ENCODE measurements around the gene GDPD3. TPM values are rescaled to one million over a fixed set of nuclear protein-coding genes. Genes with fewer than 3 reads are reported as not detected.
"Not testable (repeated sequence)": the region's sequence is repeated elsewhere in the genome, so short reads cannot be mapped to it uniquely, and the experiment has no call there.

GDPD3 gene
- total RNA-seq, 2 donors from 2014 or later, result 16.7 to 25.8 TPM

GRCh38 chr16:30136971-30137605 is 23.8 kb upstream of the GDPD3 start:
- DNase-seq (ENCODE audit: low spot score in 2 of 2) (no peak), ATAC-seq (no peak)
- peaks cover 0 to 9% of the 10 kb centered on the region in 2 donors for H3K36me3 Mint-ChIP-seq
- peaks cover 3 to 4% of the 10 kb centered on the region in 2 donors for H3K9me3 Mint-ChIP-seq
- no peak overlapping the region for H3K27ac Mint-ChIP-seq

DNA sequence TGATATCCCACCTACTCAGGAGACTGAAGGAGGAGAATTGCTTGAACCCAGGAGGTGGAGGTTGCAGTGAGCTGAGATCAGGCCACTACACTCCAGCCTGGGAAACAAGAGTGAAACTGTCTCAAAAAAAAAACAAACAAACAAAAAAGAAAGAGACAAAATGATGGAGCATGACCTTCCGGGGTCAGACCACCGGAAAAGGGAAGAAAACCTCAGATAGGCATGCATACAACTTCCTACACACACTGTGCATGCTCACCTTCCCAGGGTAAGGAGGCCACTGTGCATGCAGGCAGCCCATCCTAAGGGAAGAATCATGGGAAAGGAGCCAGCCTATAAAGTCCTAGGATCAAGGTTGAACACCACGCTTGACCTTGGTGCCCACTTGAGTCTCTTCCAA is 19.3 kb upstream of the GDPD3 start:
- ATAC-seq (no peak), DNase-seq (ENCODE audit: low spot score in 2 of 2) (no peak)
- H3K36me3 Mint-ChIP-seq, result no peaks in the 10 kb centered on the region

DNA sequence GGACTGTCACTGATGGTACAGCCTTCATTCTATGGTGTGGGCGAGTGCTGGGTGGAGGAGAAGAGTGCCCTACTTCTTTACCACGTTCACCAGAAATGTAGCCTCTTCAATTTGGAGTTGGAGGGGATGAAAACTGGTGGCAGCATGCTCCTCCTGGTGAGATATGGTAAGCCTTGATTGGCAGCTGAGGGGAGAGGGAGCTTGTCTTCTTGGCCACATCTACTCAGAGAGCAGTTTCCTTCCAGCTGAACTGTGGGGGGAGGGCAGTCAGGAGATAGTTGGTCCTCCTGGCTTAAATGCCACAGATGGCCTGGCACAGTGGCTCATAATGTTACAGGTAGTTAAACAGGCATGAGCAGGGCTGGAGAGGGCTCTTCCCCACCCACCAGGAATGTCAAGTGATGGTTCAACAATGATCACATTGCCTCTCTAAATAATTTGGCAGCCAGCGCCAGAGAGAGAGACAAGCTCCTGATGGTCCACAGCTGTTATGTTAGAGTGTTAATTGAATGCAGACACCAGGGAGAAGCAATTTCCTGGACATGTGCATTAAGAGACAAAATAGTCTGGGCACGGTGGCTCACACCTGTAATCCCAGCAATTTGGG is 18.6 kb upstream of the GDPD3 start:
- peak overlapping the region in 1 of 2 donors; percentile 50 for H3K27ac Mint-ChIP-seq
- H3K9me3 Mint-ChIP-seq, result peaks cover 0 to 4% of the 10 kb centered on the region in 2 donors
- no peak for ATAC-seq

More for the DNA sequence above, 19.3 kb upstream of the GDPD3 start:
- peaks cover 0 to 4% of the 10 kb centered on the region in 2 donors for H3K9me3 Mint-ChIP-seq
- H3K27ac Mint-ChIP-seq, result no peak overlapping the region

GRCh38 chr16:30127993-30128392 is 14.7 kb upstream of the GDPD3 start:
- no peak for ATAC-seq
- Mint-ChIP-seq H3K36me3 (no peaks in the 10 kb centered on the region), H3K9me3 (no peaks in the 10 kb centered on the region), H3K27ac (no peak overlapping the region)
- no peak for DNase-seq (ENCODE audit: low spot score in 2 of 2)

More for the DNA sequence above, 18.6 kb upstream of the GDPD3 start:
- H3K36me3 Mint-ChIP-seq, result no peaks in the 10 kb centered on the region
- no peak for DNase-seq (ENCODE audit: low spot score in 2 of 2)

DNA sequence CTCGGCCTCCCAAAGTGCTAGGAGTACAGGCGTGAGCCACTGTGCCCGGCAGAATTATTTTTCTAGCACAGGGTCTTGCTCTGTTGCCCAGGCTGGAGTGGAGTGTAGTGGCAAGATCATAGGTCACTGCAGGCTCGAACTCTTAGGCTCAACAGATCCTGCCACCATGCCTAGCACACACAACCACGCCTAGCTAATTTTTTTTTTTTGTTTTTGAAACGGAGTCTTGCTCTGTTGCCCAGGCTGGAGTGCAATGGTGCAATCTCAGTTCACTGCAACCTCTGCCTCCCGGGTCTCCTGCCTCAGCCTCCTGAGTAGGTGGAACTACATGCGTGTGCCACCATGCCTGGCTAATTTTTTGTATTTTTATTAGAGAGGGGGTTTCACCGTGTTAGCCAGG is 12.4 kb upstream of the GDPD3 start:
- H3K27ac Mint-ChIP-seq; DNase-seq (ENCODE audit: low spot score in 2 of 2); H3K36me3 Mint-ChIP-seq; H3K9me3 Mint-ChIP-seq; ATAC-seq: not testable (repeated sequence)

- Mint-ChIP-seq H3K27ac (no peak overlapping the region), H3K9me3 (no peaks in the 10 kb centered on the region), H3K36me3 (peaks cover 0 to 7% of the 10 kb centered on the region in 2 donors)
- ATAC-seq (no peak), DNase-seq (ENCODE audit: low spot score in 2 of 2) (no peak)
Observed at GRCh38 chr16:30124985-30125379, 11.6 kb upstream of the GDPD3 start.

DNA sequence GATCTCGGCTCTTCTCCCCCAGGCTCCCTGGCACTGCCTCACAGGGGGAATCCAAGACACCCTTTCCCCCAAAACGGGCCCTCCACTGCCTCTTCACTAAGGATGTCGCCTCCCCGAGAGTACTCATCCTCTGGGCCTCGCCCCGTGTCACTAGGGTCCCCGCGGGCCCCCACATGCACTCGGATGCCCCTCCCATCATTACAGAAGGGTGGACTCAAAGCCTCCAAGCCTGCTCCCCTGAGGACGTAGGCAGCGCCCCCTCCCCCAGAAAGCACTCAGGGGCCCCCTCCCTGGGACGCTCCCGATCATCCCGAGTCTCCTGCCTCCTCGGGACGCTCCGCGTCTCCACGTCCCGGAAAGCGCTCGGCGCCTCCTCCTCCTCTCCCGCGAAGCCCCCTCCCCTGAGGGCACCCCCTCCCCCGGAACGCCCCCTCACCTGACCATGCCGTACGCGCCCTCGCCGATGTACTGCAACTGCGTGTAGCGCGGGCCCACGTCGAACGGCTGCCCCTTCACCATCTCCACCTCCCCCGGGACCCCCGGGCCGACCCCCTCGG is 9.3 kb upstream of the GDPD3 start:
- ATAC-seq, result peak; percentile 28 to 55
- peaks cover 0 to 7% of the 10 kb centered on the region in 2 donors for H3K36me3 Mint-ChIP-seq
- peak overlapping the region; percentile 89 to 90 for H3K27ac Mint-ChIP-seq
- peak in 1 of 2 donors; percentile 31 for DNase-seq (ENCODE audit: low spot score in 2 of 2)
- no peaks in the 10 kb centered on the region for H3K9me3 Mint-ChIP-seq

DNA sequence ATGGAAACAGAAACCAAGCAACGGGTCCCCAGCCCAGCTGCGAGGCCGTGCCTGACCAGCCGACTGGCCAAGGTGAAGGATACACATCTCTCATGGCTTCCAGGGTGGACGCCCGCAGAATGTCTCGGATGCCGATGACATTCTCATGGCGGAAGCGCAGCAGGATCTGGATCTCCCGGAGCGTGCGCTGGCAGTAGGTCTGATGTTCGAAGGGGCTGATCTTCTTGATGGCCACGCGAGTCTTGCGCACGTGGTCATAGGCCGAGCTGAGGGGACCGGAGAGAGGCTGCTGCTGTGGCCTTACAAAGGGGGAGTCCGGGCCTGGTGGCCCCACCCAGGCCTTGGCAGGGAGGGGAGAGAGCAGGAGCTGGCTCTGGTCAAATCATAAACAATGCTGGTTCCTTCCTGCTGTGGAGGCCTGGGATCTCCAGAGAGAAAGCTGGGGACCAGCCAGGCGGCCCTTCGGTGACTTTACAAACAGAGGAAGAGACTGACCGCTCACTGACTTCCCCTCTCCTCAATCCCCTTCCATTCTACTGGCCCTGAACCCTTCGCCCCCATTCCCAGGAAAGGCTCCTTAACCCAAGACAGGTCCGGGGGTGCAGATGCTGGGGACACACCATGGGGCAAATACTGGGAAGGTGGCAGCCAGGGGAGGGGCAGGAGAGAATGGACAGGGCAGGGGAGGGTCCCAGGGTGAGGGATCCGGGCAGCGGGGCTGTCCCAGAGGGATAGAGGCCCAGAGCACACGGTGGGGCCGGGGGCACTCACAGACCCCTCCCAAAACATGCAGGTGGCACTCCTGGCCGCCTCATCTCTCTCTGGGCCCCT is 8.6 kb upstream of the GDPD3 start:
- H3K27ac Mint-ChIP-seq, result peak overlapping the region; percentile 89 to 90
- H3K9me3 Mint-ChIP-seq, result no peaks in the 10 kb centered on the region
- no peak for ATAC-seq
- peaks cover 0 to 7% of the 10 kb centered on the region in 2 donors for H3K36me3 Mint-ChIP-seq
- no peak for DNase-seq (ENCODE audit: low spot score in 2 of 2)

- DNase-seq (ENCODE audit: low spot score in 2 of 2) (no peak), ATAC-seq (no peak)
- H3K9me3 Mint-ChIP-seq, result no peaks in the 10 kb centered on the region
- H3K36me3 Mint-ChIP-seq, result peaks cover 0 to 7% of the 10 kb centered on the region in 2 donors
- H3K27ac Mint-ChIP-seq, result peak overlapping the region; percentile 38 to 44
Observed at GRCh38 chr16:30120340-30121105, 7.2 kb upstream of the GDPD3 start.

DNA sequence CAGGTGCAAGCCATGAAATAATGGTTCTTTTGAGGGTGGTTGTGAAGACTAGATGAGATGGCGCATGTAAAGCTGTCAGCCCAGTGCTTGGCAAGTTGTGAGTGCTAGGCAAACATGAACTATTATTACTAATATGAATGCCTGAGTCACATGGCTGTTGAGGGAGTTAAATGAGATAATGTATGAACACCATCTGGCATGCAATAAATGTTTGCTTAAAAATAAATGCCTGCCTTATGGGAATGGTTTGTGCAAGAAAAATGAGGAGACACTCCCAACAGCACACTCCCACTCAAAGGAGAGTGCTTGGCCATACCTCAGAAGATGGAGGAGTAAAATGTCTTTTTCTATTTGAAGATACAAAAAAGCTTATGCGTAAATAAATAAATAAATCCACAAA is 6.1 kb upstream of the GDPD3 start:
- no peak for ATAC-seq
- Mint-ChIP-seq H3K9me3 (no peaks in the 10 kb centered on the region), H3K36me3 (peaks cover 0 to 7% of the 10 kb centered on the region in 2 donors), H3K27ac (peak overlapping the region in 1 of 2 donors; percentile 38)
- DNase-seq (ENCODE audit: low spot score in 2 of 2), result no peak

DNA sequence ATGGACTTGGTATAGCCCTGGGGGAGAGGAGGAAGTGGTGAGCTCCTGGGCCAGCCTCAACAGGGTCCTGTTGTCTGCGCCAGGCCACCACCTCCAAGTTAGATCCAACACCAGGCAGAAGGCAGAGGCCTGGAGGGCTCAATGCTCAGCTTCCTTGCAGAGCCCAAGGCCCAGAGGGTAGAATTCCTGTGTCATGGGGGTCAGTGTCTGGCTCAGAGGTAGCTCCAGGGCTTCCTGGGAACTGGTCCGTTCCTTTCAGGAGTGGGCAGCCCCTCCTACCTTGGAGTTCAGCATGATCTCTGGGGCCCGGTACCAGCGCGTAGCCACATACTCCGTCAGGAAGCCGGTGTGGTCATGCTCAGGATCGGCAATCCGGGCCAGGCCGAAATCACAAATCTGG is 4.4 kb upstream of the GDPD3 start:
- peaks cover 0 to 7% of the 10 kb centered on the region in 2 donors for H3K36me3 Mint-ChIP-seq
- DNase-seq (ENCODE audit: low spot score in 2 of 2) (no peak), ATAC-seq (no peak)
- H3K27ac Mint-ChIP-seq, result no peak overlapping the region
- H3K9me3 Mint-ChIP-seq, result no peaks in the 10 kb centered on the region

DNA sequence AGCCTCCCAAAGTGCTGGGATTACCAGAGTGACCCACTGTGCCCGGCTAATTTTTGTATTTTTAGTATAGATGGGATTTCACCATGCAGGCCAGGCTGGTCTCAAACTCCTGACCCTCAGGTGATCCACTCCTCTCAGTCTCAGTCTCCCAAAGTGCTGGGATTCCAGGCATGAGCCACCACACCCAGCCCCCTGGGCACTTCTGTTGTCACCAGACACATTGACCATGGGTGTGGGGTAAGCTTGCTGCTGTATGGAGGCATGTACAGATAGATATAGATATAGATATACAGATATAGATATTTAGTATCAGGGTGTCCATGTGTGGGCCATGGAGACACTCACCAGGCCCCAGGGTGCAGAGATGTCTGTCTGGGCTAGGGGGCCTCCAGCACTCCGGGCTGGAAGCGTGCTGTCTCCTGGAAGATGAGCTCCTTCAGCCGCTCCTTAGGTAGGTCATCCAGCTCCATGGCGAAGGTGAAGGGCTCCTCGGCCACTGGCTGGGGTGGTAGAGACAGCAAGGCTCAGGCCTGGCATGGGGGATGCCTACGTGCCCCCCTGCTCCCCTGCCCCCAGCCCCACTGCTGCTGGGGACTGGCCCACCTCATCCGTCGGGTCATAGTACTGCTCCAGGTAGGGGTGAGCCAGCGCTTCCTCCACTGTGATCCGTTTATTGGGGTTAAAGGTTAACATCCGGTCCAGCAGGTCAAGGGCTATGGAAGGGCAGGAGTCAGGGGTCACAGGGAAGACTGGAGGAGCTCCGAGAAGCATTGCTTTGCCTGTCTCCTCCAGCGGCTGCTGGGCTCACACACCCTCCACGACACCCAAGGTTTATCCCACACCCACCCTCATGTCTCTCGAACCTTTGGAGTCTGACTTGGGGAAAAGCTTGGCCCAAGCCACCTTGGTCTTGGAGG is 3.2 kb upstream of the GDPD3 start:
- ATAC-seq, result no peak
- Mint-ChIP-seq H3K27ac (peak overlapping the region in 1 of 2 donors; percentile 22), H3K36me3 (peaks cover 0 to 2% of the 10 kb centered on the region in 2 donors), H3K9me3 (no peaks in the 10 kb centered on the region)
- no peak for DNase-seq (ENCODE audit: low spot score in 2 of 2)

- Mint-ChIP-seq H3K27ac (peak overlapping the region in 1 of 2 donors; percentile 53), H3K36me3 (no peaks in the 10 kb centered on the region), H3K9me3 (no peaks in the 10 kb centered on the region)
- DNase-seq (ENCODE audit: low spot score in 2 of 2), result no peak
- ATAC-seq, result no peak
Observed at GRCh38 chr16:30115238-30115637, 1.9 kb upstream of the GDPD3 start.

DNA sequence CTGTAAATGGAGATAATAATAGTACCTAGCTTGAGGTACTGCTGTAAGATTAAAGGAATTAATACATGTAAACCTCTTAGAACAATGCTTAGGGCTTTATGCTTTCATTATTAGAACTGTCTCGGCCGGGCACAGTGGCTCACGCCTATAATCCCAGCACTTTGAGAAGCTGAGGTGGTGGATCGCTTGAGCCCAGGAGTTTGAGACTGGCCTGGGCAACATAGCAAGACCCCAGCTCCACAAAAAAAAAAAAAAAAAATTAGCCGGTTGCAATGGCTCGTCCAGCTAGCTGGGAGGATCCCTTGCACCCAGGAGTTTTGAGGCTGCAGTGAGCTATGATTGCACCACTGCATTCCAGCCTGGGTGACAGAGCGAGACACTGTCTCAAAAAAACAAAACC is 1.5 kb upstream of the GDPD3 start:
- H3K9me3 Mint-ChIP-seq; DNase-seq (ENCODE audit: low spot score in 2 of 2); H3K36me3 Mint-ChIP-seq; ATAC-seq: not testable (repeated sequence)
- H3K27ac Mint-ChIP-seq, result peak overlapping the region in 1 of 2 donors; percentile 53

- Mint-ChIP-seq H3K9me3 (no peaks in the 10 kb centered on the region), H3K27ac (peak overlapping the region in 1 of 2 donors; percentile 53), H3K36me3 (no peaks in the 10 kb centered on the region)
- ATAC-seq, result no peak
- DNase-seq (ENCODE audit: low spot score in 2 of 2), result no peak
Observed at GRCh38 chr16:30114411-30114810, 1.1 kb upstream of the GDPD3 start.
